SU-DHL-6 (cell line): ENCODE measurements around the gene HOXB1.

Experiments used
- EZH2phosphoT487 ChIP-seq: fragments of 200-600 bp; sonication (generic), shearing (Covaris generic); conservative IDR thresholded peaks from 2 replicates; pipeline ENCODE4 v1.6.1; 2018; ENCODE audit warnings: mild to moderate bottlenecking, antibody characterized with exemption, low read length, moderate library complexity, mixed read lengths
- TF ChIP-seq, protein P1 (sequence below): fragments of 200-600 bp; sonication (generic); IDR thresholded peaks from one replicate; pipeline ENCODE4 v1.5.1; 2017; ENCODE audit warnings: antibody characterized with exemption, mild to moderate bottlenecking, low read length, moderate library complexity; ENCODE audit not compliant: insufficient read depth, poor library complexity, severe bottlenecking

DNA sequence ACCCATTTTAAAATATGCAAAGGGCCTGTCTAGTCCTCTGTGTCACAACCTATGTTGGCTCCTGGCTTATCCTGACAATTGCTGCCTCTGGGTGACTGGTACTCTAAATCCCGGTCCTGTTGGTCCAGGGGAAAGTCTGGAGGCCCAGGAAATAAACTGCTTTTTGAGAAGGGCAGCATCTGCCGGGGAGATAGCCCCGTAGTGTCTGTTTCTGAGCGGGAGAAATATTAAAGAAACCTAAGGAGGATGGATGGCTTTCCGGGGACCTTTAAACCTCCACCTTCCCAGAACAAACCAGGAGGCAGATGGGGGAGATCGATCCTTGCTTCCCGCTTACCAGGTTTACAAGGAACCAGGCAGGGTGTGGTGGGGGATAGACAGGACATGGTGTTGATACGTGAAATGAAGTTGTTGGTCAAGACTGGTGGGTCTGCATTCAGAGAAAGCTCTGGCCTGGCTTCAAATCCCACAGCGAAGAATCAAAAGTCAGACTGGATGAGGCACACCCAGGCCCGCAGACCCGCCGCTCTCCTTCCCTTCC lies 10.3 kb upstream of the HOXB1 start:
- TF ChIP-seq, protein P1, sequence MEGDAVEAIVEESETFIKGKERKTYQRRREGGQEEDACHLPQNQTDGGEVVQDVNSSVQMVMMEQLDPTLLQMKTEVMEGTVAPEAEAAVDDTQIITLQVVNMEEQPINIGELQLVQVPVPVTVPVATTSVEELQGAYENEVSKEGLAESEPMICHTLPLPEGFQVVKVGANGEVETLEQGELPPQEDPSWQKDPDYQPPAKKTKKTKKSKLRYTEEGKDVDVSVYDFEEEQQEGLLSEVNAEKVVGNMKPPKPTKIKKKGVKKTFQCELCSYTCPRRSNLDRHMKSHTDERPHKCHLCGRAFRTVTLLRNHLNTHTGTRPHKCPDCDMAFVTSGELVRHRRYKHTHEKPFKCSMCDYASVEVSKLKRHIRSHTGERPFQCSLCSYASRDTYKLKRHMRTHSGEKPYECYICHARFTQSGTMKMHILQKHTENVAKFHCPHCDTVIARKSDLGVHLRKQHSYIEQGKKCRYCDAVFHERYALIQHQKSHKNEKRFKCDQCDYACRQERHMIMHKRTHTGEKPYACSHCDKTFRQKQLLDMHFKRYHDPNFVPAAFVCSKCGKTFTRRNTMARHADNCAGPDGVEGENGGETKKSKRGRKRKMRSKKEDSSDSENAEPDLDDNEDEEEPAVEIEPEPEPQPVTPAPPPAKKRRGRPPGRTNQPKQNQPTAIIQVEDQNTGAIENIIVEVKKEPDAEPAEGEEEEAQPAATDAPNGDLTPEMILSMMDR: no peak
- no peak for TF ChIP-seq EZH2phosphoT487
